Suprapubic skin (tissue), 4 donors: ENCODE measurements around the gene SPC24. TPM values are rescaled to one million over a fixed set of nuclear protein-coding genes. Genes with fewer than 3 reads are reported as not detected.
"Not testable (repeated sequence)": the region's sequence is repeated elsewhere in the genome, so short reads cannot be mapped to it uniquely, and the experiment has no call there.

Experiments
- DNase-seq, 2 donors: peaks; one replicate each; pipeline ENCODE4 v3.0.0-alpha.2; 2019; ENCODE audit warnings: low spot score in 2 of 2
- H3K27ac ChIP-seq: fragments of 200-600 bp; sonication (generic); one replicate; pipeline ENCODE4 v1.5.1; 2019
- H3K27me3 ChIP-seq: fragments of 200-600 bp; sonication (generic); one replicate; pipeline ENCODE4 v1.5.1; 2019
- H3K36me3 ChIP-seq: fragments of 200-600 bp; sonication (generic); one replicate; pipeline ENCODE4 v1.5.1; 2019
- H3K4me1 ChIP-seq: fragments of 200-600 bp; sonication (generic); one replicate; pipeline ENCODE4 v1.5.1; 2019
- H3K4me3 ChIP-seq: fragments of 200-600 bp; sonication (generic); one replicate; pipeline ENCODE4 v1.5.1; 2019; ENCODE audit warnings: mild to moderate bottlenecking
- H3K9me3 ChIP-seq: fragments of 200-600 bp; sonication (generic); one replicate; pipeline ENCODE4 v1.5.1; 2019
- CTCF ChIP-seq, 2 donors: fragments of 200-600 bp in 1 of 2; fragments of 450-650 bp in 1 of 2; sonication (generic) in 1 of 2; IDR thresholded peaks; one replicate each; pipeline ENCODE4 v1.5.1; 2016 to 2019; ENCODE audit warnings: antibody characterized with exemption in 2 of 2, mild to moderate bottlenecking in 1 of 2, moderate library complexity in 1 of 2
- EP300 ChIP-seq: sonication (generic); formaldehyde crosslinking; IDR thresholded peaks from one replicate; pipeline ENCODE4 v1.6.1; 2017; ENCODE audit warnings: antibody characterized with exemption
- POLR2A ChIP-seq, 2 donors: fragments of 450-650 bp; IDR thresholded peaks; one replicate each; pipeline ENCODE4 v1.6.1; 2017; ENCODE audit warnings: antibody characterized with exemption in 2 of 2, mild to moderate bottlenecking in 2 of 2, moderate library complexity in 2 of 2
- POLR2AphosphoS5 ChIP-seq, 3 donors: sonication (generic); formaldehyde crosslinking; IDR thresholded peaks; one replicate each; pipeline ENCODE4 v1.6.1; 2017; ENCODE audit warnings: antibody characterized with exemption in 3 of 3
- WGBS: methylation state at CpG from one replicate; pipeline ENCODE4 v1.1.5; 2018; 5-methylcytosine and 5-hydroxymethylcytosine counted together
- total RNA-seq, 4 donors: library from RNA; depleted of rRNA; stranded (reverse); fragments of >200 nt; gene quantifications; one replicate each; pipeline ENCODE4 v1.1.0, GENCODE V29; 2016

SPC24 gene
- total RNA-seq, 4 donors from 2014 or later: 1.8 to 4.0 (median 3.7) TPM

GRCh38 chr19:11187441-11187840, 31.9 kb upstream of the SPC24 start:
- peaks cover 20% of the 10 kb centered on the region for H3K4me1 ChIP-seq
- TF ChIP-seq EP300 (no peak), POLR2AphosphoS5 (IDR thresholded peaks at IDR 0.05) (no peak), CTCF (IDR thresholded peaks at IDR 0.05) (no peak), POLR2A (IDR thresholded peaks at IDR 0.05) (no peak)
- H3K9me3 ChIP-seq: no peaks in the 10 kb centered on the region
- no peak overlapping the region for H3K27ac ChIP-seq
- no peak overlapping the region for H3K4me3 ChIP-seq
- DNase-seq: no peak
- no peaks in the 10 kb centered on the region for H3K27me3 ChIP-seq
- H3K36me3 ChIP-seq: peaks cover 17% of the 10 kb centered on the region
- 91% methylated on average over 9 of the region's 9 CpGs for WGBS

GRCh38 chr19:11182994-11183393, 27.4 kb upstream of the SPC24 start:
- Histone ChIP-seq H3K9me3 (no peaks in the 10 kb centered on the region), H3K4me3 (no peak overlapping the region), H3K27me3 (no peaks in the 10 kb centered on the region), H3K27ac (no peak overlapping the region), H3K4me1 (peaks cover 16% of the 10 kb centered on the region), H3K36me3 (peaks cover 20% of the 10 kb centered on the region)
- no peak for DNase-seq
- no peak for TF ChIP-seq POLR2A (IDR thresholded peaks at IDR 0.05)
- no peak for TF ChIP-seq EP300
- no peak for TF ChIP-seq CTCF (IDR thresholded peaks at IDR 0.05)
- no peak for TF ChIP-seq POLR2AphosphoS5 (IDR thresholded peaks at IDR 0.05)
- 86% methylated on average over 1 of the region's 1 CpG for WGBS

- Histone ChIP-seq H3K27ac (peak overlapping the region; percentile 59), H3K9me3 (no peaks in the 10 kb centered on the region)
- WGBS: 89% methylated on average over 4 of the region's 4 CpGs
Measured at GRCh38 chr19:11181488-11181887, 25.9 kb upstream of the SPC24 start.

GRCh38 chr19:11180975-11181374, 25.4 kb upstream of the SPC24 start:
- Histone ChIP-seq H3K36me3 (peaks cover 32% of the 10 kb centered on the region), H3K27ac (peak overlapping the region; percentile 64), H3K4me1 (peaks cover 16% of the 10 kb centered on the region)
- 80% methylated on average over 8 of the region's 8 CpGs for WGBS
- DNase-seq, H3K27me3 ChIP-seq, H3K9me3 ChIP-seq, H3K4me3 ChIP-seq: not testable (repeated sequence)

More at GRCh38 chr19:11181488-11181887, 25.9 kb upstream of the SPC24 start:
- no peaks in the 10 kb centered on the region for H3K27me3 ChIP-seq
- H3K36me3 ChIP-seq: peaks cover 30% of the 10 kb centered on the region
- H3K4me1 ChIP-seq: peaks cover 16% of the 10 kb centered on the region
- TF ChIP-seq EP300: no peak
- TF ChIP-seq POLR2AphosphoS5 (IDR thresholded peaks at IDR 0.05): no peak
- TF ChIP-seq CTCF (IDR thresholded peaks at IDR 0.05): no peak
- TF ChIP-seq POLR2A (IDR thresholded peaks at IDR 0.05): no peak
- no peak overlapping the region for H3K4me3 ChIP-seq
- no peak for DNase-seq

GRCh38 chr19:11180346-11180745, 24.8 kb upstream of the SPC24 start:
- DNase-seq: no peak
- no peak for TF ChIP-seq POLR2AphosphoS5 (IDR thresholded peaks at IDR 0.05)
- TF ChIP-seq POLR2A (IDR thresholded peaks at IDR 0.05): no peak
- TF ChIP-seq EP300: no peak
- TF ChIP-seq CTCF (IDR thresholded peaks at IDR 0.05): no peak
- peak overlapping the region; percentile 64 for H3K27ac ChIP-seq
- H3K4me1 ChIP-seq: peaks cover 16% of the 10 kb centered on the region
- no peaks in the 10 kb centered on the region for H3K9me3 ChIP-seq
- no peak overlapping the region for H3K4me3 ChIP-seq
- H3K36me3 ChIP-seq: peaks cover 37% of the 10 kb centered on the region
- H3K27me3 ChIP-seq: no peaks in the 10 kb centered on the region
- WGBS: 49% methylated on average over 8 of the region's 8 CpGs

GRCh38 chr19:11179716-11180297, 24.2 kb upstream of the SPC24 start:
- no peaks in the 10 kb centered on the region for H3K27me3 ChIP-seq
- peak overlapping the region; percentile 64 for H3K27ac ChIP-seq
- no peak for TF ChIP-seq EP300
- TF ChIP-seq CTCF (IDR thresholded peaks at IDR 0.05): no peak
- TF ChIP-seq POLR2AphosphoS5 (IDR thresholded peaks at IDR 0.05): no peak
- TF ChIP-seq POLR2A (IDR thresholded peaks at IDR 0.05): no peak
- no peak overlapping the region for H3K4me3 ChIP-seq
- peaks cover 36% of the 10 kb centered on the region for H3K36me3 ChIP-seq
- peaks cover 16% of the 10 kb centered on the region for H3K4me1 ChIP-seq
- 59% methylated on average over 11 of the region's 11 CpGs for WGBS
- DNase-seq: no peak
- H3K9me3 ChIP-seq: no peaks in the 10 kb centered on the region

GRCh38 chr19:11179145-11179465, 23.5 kb upstream of the SPC24 start:
- H3K27ac ChIP-seq, H3K27me3 ChIP-seq, DNase-seq, H3K9me3 ChIP-seq, H3K4me3 ChIP-seq: not testable (repeated sequence)
- peaks cover 16% of the 10 kb centered on the region for H3K4me1 ChIP-seq
- 88% methylated on average over 9 of the region's 9 CpGs for WGBS
- H3K36me3 ChIP-seq: peaks cover 41% of the 10 kb centered on the region
